NCI-H1417 treated with DMSO at 0.1 percent for 48 hours (cell line): ENCODE results near the gene HSPA12A.
"Not testable (repeated sequence)": the region's sequence is repeated elsewhere in the genome, so short reads cannot be mapped to it uniquely, and the experiment has no call there.

Experiments
- DNase-seq: peaks from one replicate; lab custom pipeline; 2025; lab: John Stamatoyannopoulos, UW

HSPA12A gene

DNA sequence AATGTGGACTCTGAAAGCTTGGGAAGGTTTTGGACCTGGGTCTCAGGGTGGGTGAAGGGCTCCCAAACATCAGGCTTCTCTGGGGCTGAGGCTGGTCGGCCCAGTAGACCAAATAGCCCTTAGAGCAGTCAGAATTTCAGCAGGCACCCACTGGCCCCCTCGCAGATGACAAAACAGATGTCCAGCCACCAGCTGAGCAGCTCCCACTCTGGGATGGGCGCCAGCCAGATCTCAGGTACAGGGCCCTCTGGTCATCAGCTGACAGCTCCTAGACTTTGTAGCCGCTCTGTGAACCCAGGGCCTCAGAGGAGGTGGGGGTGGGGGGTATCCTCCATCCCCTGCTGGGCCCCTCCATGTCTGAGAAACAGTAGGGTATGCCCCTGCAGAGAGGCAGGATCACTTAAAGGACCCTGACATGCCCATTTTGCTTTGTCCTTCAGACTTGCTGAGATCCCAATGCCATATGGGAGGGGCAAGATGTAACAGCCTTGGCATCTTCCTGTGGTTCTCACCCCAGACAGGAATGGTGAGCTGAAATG is 26.5 kb downstream of the HSPA12A start:
- DNase-seq = no peak

DNA sequence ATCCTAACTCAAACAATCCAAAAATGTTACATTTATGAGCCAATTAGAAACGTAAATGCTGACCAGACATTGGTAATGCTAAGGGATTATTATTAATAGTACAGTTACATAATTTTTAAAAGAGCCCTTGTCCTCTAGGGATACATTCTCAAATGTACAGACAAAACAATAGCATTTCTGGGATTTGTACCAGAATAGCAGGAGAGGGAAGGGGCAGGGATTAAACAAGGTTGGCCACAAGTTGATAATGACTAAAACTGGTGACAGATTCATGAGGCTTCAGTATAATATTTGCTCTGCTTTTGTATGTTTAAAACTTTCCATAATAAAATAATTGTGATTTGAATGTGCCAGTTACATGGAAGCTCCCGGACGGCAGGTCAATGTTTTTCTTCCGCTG is 27.0 kb downstream of the HSPA12A start:
- no peak for DNase-seq

DNA sequence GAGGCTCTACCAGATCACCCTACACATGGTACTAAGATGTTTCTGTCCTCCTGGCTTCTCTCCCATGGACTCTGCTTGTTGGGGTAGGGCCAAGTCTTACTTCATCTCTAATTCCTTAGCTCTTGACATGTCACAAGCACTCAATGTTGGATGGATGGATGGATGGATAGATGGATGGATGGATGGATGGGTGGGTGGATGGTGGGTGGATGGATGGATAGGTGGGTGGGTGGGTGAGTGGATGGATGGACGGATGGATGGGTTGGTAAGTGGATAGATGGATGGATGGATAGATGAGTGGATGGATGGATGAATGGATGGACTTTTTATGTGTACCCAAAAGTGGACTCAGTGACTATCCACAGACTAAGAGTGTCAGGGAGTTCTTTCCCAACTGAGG is 28.5 kb downstream of the HSPA12A start:
- DNase-seq = no peak

DNA sequence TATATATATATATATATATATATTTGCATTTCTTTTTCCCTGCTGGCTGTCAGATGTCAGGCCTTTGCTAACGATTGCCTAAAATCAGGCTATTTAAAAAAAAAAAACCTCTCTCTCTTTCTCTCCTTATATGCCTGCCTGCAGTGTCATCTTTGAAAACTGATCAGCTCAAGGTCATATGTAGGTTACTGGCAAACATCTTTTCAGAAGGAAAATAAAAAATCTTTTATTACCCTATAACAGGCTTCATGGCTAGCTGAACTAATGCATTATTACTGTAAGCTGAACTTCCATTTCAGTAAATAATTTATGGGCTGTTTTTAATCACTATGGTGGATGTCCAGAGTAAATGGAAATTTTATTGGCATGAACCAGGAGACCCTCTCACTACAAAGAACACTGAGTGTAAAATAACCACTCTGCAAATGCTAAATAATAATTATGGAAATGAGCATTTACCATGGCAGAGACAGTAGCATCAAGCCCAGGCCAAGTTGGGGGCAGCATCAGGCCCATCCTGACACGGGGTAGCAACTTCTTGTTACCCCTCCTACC is 29.3 kb downstream of the HSPA12A start:
- DNase-seq = no peak

DNA sequence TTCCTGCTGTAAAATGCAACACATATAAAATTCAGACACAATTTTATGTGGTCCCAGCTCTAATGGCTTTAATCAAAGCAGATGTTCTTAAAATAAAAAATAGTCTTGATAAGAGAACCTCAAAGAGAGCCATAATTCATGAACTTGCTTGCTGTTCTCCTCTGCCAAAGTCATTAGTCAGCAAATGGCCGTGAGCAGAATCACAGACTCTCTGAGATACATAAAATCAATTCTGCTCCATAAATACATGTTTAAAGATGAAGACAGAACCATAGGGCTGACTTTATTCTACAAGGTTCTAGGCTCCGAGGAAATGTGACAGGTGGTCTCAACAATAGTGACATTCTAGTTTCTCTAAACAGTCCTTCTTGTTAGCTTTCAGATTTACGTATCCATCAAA is 29.8 kb downstream of the HSPA12A start:
- DNase-seq = no peak

DNA sequence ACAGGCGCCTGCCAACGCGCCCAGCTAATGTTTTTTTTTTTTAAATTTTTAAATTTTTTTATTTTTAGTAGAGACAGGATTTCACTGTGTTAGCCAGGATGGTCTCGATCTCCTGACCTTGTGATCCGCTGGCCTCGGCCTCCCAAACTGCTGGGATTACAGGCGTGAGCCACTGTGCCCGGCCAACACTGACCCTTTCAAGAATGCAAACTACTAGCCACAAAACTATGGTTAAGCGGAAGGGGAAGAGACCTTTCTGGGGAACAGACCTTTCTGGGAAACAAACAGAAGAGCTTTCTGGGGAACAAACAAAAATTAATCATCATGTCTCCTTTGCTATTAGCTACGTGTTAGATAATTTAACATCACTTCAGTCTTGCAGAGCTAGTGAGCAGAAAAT is 30.6 kb downstream of the HSPA12A start:
- not testable (repeated sequence) for DNase-seq

DNA sequence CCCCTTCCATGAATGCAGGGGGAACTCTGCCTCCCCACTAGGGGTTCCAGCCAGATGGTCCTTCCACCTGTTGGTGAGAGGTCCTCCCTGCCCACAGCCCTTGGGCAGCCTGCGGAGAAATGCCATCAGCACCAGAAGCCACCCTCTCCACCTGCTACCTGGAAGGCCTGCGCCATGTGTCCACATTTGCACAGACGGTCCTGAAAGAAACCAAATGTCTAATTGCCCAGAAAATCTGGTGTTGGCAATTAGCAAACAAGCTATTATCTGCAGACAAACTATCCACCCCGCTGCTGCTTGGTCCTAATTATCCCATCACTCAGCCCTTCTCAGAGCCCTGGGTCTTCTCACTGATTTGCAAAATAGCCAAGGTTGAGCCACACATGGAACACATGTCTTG is 32.3 kb downstream of the HSPA12A start:
- DNase-seq = no peak

DNA sequence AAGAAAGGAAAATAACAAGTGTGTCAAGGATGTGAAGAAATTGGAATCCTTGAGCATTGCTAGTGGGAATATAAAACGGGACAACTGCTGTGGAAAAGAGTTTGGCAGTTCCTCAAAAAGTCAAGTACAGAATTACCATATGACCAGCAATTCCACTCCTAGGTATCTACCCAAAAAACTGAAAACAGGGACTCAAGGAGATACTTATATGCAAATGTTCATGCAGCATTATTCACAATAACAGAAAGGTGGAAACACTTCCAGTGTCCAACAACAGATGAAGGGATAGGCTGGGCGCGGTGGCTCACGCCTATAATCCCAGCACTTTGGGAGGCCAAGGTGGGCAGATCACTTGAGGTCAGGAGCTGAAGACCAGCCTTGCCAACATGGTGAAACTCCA is 33.5 kb downstream of the HSPA12A start:
- DNase-seq = no peak

DNA sequence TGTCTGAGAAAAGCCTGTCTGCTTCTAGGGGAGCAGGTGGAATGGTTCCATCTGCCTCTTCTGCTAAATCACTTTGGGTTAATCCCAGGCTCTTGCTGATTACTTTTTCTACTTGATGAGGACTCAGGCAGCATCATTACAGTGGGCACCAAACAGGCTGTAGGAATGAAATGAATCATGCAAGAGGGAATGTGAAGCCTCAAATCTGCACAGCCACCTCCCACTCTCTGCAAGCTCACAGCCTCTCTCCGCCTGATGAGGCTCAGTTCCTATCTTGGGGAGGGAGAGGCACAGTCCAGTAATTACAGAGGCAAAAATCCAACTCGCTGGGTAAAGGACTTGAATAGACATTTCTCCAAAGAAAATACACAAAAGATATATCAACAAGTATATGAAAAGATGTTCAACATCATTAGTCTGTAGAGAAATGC is 34.0 kb downstream of the HSPA12A start:
- no peak for DNase-seq

DNA sequence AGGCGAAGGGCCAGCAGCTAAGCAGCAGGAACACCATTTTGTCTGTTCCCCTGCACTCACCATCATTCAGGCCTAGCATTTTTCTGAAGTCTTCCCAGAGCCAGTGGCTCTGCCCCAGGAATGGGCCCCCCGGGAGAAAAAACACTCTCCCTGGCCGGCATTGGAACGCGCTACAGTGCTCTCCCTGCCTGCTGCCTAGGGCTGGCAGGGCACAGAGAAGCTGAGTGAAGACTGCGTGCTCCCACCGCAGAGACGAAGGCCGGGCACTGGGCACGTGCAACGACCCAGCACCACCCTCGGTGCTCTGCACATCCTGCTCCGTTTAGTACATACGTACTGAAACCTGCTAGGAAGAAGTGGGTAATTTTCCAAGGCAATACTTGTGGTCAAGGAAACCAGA is 34.4 kb downstream of the HSPA12A start:
- DNase-seq = no peak

DNA sequence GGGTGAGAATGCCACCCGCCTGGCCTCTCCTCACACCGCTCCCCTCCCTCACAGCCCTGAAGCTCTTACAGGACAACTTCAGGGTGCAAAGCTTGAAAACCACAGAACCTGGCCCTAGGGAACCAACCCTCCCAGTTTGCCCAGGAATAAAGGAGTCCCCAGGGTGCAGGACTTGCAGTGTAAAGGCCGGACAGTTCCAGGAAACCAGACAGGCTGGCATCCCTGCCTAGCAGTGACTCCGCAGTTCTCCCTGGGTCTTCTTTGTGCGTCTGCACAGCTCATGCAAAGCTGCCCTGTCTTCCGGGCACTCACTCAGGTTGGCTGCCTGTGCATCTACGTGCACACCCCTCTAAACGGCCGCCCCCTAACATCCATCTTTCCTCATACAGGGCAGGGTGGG is 36.1 kb downstream of the HSPA12A start:
- no peak for DNase-seq

DNA sequence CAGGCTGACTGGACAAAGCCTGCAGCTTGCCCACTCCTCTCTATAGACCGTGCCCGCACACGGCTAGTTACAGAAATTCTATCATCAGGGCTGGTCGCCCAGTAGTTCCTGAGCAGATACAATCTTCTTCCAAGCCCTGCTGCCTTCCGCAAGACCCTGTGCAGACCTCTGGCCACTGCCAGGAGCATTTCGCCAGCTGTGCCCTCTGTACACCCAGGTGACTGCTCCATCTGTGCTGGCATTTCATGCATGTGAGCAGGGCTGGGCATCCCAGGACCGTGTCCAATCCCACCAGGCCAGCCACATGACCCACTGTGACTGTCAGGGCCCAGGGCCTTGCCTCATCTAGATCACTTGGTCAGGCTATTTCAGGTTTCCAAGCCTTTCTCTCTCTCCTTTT is 36.9 kb downstream of the HSPA12A start:
- DNase-seq = no peak

DNA sequence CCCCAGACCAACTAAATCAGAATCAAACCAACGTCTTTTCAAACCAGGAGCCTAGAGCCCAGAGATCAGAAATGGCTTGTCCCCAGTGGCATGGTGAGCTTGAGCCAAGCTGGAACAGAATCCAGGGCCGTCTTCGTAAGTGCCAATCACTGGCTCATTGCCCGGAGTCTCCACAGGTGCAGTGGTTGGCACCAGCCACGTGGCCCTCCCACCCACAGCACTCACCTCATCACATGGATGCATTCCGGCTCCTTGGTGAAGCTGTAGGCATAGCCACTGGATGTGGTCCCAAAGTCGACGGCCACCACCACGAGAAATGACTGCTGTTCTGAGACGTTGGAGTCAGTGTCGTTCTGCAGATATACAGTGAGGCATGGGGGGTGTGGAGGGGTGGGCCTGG is 37.4 kb downstream of the HSPA12A start:
- DNase-seq = no peak

DNA sequence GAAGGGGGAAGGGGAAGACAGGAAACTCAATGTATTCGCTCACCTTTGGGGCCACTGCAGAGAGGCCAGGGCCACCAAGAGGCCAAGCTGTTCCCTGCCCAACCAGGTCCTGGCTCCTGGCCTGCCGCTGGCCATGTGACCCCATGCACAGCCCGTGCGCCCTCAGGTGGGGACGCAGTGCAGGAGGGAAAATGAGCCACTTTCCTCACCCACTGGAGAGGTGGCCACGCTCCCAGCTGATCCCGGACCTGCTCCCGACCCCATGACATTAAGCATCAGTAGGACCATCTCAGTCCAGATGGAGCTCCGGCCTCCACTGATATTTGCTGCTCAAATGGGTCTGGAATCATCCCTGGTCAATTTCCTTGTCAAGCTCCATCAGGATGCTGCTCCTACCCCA is 40.2 kb downstream of the HSPA12A start:
- DNase-seq = no peak

DNA sequence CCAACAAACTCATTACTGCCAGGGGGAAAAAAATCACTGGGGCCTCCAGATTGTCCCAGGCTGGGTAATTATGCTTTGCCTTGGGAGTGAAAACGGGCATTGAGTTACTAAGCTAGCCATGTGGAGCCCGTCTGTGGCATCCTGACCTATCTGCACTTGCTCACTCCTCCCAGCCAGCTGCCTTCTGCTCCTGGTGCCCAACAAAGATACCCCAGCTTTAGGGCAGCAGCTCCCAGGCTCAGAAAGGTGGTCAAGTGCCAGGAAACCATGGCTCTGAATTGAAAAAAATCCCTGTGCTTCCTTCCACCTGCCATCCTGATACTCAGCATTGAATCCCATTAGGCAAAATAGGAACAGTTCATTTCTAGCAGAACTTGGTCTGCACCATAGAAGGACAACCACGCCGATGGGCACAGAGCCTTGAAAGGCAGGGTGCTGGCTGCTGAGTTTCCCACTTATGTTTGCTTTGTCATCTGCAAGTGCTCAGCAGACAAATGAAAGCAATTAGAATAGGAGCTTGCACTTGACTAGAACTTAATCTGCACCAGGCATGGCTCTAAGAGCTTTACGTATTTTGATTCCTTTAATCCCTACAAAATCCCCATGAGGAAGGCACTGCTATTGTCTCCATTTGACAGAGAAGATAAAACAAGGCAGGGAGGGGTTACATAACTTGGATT is 42.8 kb downstream of the HSPA12A start:
- DNase-seq = no peak

DNA sequence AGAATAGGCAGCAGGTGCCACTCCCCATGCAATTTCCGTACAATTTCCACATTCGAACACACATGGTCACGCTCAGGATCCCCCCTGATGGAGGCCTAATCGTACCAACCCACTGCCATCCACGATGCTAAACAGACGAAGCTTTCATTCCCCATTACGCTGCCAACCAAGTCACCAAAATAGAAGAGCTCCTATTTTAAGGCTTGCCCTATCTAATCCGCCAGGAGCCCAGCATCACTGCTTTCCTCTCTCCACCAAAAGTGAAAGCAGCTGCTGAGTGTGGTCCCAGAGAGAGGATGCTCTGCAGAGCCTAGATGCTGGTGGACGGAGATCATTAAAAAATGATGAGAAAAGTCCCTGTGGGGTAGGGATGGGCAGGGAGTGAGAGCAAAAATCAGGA is 43.3 kb downstream of the HSPA12A start:
- DNase-seq = no peak

DNA sequence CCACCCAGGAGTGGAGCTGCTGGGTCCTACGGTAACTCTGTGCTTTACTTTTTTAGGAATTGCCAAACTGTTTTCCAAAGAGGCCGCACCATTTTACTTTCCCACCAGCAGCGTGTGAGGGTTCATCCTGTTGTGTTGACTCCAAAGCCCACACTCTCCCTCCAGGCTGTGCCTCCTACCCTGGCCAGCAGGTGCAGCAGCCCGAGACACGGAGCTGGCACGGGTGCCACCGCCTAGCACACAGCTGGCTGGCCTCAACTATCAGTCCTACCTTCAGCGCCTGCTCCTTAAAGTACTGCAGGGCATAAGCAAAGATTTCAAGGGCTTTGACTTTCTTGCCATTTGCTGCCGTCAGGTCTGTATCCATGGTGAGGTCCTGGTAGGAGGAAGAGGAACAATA is 44.0 kb downstream of the HSPA12A start:
- no peak for DNase-seq

DNA sequence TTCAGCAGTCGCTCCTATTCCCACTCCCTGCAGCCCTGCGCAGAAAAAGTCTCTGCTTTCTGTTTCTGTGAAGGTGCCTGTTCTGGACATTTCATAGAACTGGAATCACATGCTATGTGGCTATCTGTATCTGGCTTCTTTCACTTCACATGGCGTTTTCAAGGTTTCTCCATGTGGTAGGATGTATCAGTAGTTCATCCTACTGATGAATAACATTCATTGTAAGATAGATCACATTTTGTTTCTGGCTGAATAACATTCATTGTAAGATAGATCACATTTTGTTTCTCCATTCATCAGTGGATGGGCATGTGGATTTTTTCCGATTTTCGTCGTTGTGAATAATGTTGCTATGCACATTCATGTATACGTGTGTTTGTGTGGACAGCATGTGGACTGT is 44.5 kb downstream of the HSPA12A start:
- DNase-seq = no peak

DNA sequence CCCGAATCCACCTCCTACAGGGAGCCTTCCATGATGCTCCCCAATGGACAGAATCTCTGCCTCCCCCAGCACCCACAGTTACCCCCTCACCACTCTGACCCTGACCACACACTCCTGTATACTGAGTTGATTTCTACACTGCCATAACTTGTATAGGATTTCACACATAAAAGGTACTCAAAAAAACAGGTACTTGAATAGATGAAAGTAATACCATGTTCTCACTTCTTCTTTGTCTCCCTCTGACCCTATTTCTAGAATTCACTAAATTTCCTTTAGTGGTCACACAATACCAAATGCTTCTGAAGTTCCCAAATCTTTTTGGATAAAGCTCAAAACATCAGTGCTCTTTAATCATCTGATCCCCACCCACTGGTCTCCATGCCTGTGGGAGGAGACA is 45.4 kb downstream of the HSPA12A start:
- DNase-seq = no peak

DNA sequence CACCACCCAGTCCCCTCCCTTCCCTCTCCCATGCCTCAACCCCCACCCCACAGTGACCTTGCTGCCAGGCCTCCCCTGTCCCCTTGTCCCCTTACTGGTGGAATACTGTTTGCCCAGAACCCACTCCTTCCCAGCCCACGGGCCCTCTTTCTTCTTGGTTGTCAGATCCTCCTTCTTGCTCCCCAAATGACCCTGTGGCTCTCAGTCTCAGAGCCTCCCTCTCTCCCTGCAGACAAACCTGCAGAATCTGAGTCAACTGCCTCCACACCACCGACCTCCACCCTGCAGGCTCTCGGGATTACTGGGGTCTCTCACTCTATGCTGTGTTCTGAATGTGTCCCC is 47.5 kb downstream of the HSPA12A start:
- no peak for DNase-seq

DNA sequence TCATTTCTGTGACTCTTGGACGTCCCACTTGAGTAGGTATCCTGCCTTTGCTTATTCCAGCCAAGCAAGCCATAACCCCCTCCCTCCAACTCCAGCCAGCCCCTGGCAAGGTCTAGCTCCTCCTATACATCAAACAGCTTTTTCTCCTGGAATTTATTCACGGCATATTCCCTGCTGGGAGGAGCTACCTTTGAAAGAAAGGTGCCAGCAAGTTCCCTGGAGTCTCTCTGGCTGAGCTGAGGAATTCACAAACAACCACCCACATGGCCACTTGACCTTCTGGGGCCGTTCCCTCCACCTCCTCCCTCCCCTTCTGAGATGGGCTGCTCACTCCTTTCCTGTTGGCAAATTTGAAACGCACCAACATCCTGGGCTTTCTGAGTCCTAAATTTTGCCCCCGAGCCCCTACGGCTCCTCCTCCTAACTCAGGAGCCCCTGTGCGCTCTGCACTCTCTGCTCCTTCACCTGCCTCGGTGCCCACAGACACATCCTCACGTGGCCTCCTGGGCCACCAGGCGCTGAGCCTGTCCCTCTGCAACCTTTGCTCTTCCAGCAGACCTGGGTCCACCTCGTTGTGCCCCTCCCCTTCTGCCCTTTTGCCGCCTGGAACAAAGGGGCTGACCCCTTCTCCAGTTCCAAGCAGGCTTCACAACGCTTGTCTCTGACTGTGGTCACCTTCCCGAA is 48.0 kb downstream of the HSPA12A start:
- DNase-seq = no peak

DNA sequence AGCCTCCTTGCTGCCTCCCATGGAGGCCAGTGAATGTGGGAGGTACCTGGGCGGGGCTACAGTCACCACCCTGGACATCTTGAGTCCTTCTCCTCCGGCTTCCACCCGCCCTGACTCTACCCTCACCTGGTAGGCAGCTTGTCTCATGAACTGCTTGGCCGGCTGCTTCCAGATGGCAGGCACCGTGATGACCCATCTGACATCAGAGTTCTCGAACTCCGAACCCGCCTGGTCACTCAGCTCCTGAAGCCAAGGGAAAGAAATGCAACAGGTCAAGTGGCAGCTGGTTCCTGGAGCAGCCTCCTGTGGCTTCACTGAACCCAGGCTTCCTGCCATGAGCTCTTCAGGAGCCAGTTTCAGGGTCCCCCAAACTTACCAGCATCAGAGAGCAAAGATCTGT is 50.1 kb downstream of the HSPA12A start:
- no peak for DNase-seq

DNA sequence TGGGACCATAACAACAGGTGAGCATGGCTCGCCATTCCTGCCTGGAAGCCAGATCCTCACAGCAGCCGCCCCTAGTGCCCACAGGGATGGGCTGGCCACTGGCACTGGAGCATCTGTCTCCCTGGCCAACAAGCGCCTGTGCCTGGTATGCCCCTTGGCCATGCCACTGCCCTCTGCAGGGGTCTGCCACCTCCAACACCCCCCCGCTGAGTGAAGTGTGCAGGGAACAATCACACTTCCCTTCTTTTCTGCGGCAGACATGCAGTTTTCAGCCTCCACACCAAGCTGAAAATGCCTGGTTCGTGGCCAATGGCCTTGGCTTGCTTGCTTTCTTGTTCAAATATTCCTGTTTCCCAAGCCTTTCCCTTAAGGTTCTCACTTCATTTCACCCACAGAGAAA is 50.7 kb downstream of the HSPA12A start:
- no peak for DNase-seq
